ENCODE data around the gene TAF4. TPM values are rescaled to one million over a fixed set of nuclear protein-coding genes. Genes with fewer than 3 reads are reported as not detected.

TAF4 gene
- total RNA-seq, 1 donor from 2014 or later: 22.2 TPM

DNA sequence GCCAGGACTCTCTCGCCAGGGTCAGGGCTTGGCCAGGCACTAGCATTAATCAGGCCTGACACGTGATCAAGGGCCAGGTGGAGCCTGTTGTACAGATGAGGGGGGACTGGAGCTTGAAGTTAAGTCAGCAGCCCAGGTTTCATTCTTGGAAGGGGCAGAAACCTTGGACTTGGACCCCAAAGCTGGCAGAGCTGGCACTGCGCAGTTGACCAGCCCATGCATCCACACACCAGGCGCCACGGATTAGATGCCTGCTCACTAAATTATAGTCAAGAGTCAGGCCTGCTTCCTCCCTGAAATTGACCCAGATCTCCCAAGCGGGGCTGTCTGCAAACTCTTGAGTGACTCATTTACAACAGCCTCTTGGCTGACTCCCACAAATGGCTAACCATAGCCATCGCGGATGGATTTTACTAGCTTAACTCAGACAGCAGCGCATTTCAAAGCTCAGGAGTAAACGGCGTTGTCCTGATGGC, 4.1 kb upstream of the TAF4 start:
- H3K36me3 Mint-ChIP-seq: no peaks in the 10 kb centered on the region
- no peak for DNase-seq (ENCODE audit: extremely low spot score, unreplicated experiment)
- H3K9me3 Mint-ChIP-seq: no peaks in the 10 kb centered on the region
- H3K4me3 Mint-ChIP-seq: no peak overlapping the region
- H3K27me3 Mint-ChIP-seq: peaks cover 8% of the 10 kb centered on the region
- H3K4me1 Mint-ChIP-seq (ENCODE audit: unreplicated experiment): peaks cover 9% of the 10 kb centered on the region
- TF ChIP-seq, protein P1, sequence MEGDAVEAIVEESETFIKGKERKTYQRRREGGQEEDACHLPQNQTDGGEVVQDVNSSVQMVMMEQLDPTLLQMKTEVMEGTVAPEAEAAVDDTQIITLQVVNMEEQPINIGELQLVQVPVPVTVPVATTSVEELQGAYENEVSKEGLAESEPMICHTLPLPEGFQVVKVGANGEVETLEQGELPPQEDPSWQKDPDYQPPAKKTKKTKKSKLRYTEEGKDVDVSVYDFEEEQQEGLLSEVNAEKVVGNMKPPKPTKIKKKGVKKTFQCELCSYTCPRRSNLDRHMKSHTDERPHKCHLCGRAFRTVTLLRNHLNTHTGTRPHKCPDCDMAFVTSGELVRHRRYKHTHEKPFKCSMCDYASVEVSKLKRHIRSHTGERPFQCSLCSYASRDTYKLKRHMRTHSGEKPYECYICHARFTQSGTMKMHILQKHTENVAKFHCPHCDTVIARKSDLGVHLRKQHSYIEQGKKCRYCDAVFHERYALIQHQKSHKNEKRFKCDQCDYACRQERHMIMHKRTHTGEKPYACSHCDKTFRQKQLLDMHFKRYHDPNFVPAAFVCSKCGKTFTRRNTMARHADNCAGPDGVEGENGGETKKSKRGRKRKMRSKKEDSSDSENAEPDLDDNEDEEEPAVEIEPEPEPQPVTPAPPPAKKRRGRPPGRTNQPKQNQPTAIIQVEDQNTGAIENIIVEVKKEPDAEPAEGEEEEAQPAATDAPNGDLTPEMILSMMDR (conservative IDR thresholded peaks at IDR 0.05): no peak
- H3K27ac Mint-ChIP-seq: no peak overlapping the region

DNA sequence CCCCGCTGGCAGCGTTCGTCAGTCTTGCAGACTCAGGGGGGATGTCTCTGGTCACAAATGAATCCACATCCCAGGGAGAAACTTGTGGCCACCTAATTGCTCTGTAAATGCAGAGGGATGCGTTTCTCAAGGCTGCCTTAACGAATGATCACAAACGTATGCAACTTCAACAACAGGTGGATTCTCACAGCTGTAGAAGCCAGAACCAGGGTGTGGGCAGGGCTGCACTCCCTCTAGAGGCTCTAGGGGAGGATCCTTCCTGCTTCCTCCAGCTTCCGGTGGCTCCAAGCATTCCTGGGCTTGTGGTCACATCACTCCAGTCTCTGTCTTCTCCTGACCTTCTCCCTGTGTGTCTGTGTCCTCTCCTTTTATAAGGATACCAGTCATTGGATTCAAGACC, 3.3 kb upstream of the TAF4 start:
- Mint-ChIP-seq H3K27me3 (peaks cover 8% of the 10 kb centered on the region), H3K27ac (no peak overlapping the region), H3K9me3 (no peaks in the 10 kb centered on the region), H3K4me3 (no peak overlapping the region), H3K4me1 (ENCODE audit: unreplicated experiment) (peaks cover 9% of the 10 kb centered on the region), H3K36me3 (no peaks in the 10 kb centered on the region)
- TF ChIP-seq, protein P1 (conservative IDR thresholded peaks at IDR 0.05): no peak
- DNase-seq (ENCODE audit: extremely low spot score, unreplicated experiment): no peak

DNA sequence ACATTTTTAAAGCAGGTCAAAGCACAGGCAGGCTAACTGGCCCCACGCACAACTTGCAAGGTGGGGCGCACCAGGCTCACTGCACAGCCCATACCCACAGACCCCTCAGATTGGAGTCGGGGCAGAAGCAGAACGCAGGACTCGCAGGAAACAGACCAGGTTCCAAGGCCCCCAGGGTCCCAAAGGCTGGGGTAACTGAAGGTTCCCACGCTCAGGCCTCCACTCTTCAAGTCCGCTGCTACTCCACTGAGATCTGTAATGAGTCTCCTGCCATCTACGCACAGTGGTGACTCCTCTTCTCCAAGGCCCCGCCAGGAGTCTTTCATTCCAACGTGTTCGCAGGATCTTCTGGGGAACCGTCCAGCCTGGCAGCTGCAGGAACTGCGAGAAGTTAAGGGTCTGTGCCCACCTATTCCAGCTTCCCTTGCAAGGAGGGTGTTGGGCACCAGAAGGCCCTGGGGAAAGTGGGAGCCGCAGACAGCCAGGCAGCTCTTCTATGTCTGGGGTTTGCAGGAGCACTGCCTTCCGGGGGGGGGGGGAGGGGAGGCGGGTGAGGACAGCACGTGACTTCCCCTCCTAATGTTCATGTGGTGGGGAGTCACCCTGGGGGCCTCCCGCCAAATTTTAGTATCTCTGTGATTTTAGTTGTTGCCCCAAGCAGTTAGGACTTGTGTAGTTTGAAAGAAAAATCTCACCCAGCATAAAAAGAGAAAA, 2.0 kb upstream of the TAF4 start:
- Mint-ChIP-seq H3K36me3 (no peaks in the 10 kb centered on the region), H3K27ac (peak overlapping the region; percentile 97), H3K4me3 (peak overlapping the region; percentile 90), H3K4me1 (ENCODE audit: unreplicated experiment) (peaks cover 13% of the 10 kb centered on the region), H3K27me3 (peaks cover 8% of the 10 kb centered on the region), H3K9me3 (no peaks in the 10 kb centered on the region)
- TF ChIP-seq, protein P1 (conservative IDR thresholded peaks at IDR 0.05): no peak
- no peak for DNase-seq (ENCODE audit: extremely low spot score, unreplicated experiment)

DNA sequence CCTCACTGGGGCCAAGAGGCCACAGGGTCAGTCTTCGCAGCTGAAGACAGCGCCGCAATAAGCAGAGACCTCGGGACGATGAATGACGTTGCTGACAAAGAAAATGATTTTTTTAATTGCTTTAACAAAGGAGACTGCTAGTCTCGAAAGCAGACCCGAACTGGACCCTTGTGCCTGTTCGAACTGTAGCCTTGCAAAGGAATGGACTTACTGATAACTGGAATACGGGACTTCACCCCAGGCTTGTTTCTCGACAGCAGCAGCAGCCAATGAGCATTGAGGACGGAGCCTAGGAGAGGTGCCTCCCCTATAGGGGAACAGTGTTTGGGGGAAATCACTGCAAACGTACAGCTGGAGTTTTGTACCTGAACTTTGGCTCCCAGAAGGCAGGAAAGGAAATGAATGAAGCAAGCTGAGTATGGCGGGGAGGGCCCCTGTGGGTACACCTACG, 1.3 kb upstream of the TAF4 start:
- H3K27me3 Mint-ChIP-seq: peaks cover 8% of the 10 kb centered on the region
- H3K4me3 Mint-ChIP-seq: peak overlapping the region; percentile 90
- H3K27ac Mint-ChIP-seq: peak overlapping the region; percentile 97
- no peaks in the 10 kb centered on the region for H3K9me3 Mint-ChIP-seq
- TF ChIP-seq, protein P1 (conservative IDR thresholded peaks at IDR 0.05): no peak
- no peak for DNase-seq (ENCODE audit: extremely low spot score, unreplicated experiment)
- H3K4me1 Mint-ChIP-seq (ENCODE audit: unreplicated experiment): peaks cover 18% of the 10 kb centered on the region
- H3K36me3 Mint-ChIP-seq: no peaks in the 10 kb centered on the region

DNA sequence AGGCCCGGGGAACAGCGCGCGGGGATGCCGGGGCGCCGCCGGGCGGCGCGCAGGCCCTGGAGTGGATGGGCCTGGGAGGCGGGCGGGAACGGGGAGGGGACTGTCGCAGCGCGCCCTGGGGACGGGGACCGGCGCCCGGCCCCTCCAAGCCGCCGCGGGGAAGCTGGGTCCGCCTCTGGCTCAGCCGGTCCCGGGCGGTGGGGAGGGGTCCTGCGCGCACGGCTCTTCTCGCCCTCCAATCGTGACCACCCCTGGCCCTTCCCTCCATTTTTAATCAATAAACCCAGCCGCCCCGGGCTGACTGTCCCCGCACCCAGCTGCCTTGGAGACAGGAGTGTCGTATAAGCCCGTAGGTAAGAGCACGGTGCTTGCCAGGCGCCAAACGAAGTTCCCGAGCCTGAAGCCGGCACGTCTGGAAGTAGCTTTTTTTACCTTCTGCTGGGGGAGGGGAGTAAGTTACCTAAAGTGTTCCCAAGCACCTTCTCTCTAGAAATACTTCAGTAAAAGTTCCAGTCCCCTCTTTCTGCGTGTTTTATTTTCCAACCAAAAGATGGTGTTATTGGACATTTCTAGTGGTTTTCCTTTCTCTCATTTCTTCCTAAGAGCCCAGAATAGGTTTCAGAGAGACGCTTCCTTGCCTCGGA, 780 bp upstream of the TAF4 start:
- TF ChIP-seq, protein P1 (conservative IDR thresholded peaks at IDR 0.05): no peak
- peaks cover 8% of the 10 kb centered on the region for H3K27me3 Mint-ChIP-seq
- peak overlapping the region; percentile 97 for H3K27ac Mint-ChIP-seq
- peak overlapping the region; percentile 90 for H3K4me3 Mint-ChIP-seq
- no peaks in the 10 kb centered on the region for H3K9me3 Mint-ChIP-seq
- no peak for DNase-seq (ENCODE audit: extremely low spot score, unreplicated experiment)
- H3K4me1 Mint-ChIP-seq (ENCODE audit: unreplicated experiment): peaks cover 22% of the 10 kb centered on the region
- no peaks in the 10 kb centered on the region for H3K36me3 Mint-ChIP-seq
